HepG2 (cell line): ENCODE data around the gene WDR81. TPM values are rescaled to one million over a fixed set of nuclear protein-coding genes. Genes with fewer than 3 reads are reported as not detected.

Source experiments
- CREB1 ChIP-seq, 2 experiments: fragments of 450-650 bp in 1 of 2; IDR thresholded peaks; 2 replicates each; pipeline ENCODE4 v1.6.1; 2016 to 2017; ENCODE audit warnings: control low read depth in 1 of 2, mild to moderate bottlenecking in 1 of 2, missing compliant biosample characterization in 1 of 2, missing genetic modification characterization in 1 of 2
- HNRNPK ChIP-seq: fragments of 200-400 bp; formaldehyde crosslinking; IDR thresholded peaks from 2 replicates; pipeline ENCODE4 v1.6.1; 2018; ENCODE audit warnings: low read length, low read depth, moderate library complexity, mild to moderate bottlenecking; ENCODE audit not compliant: poor library complexity, severe bottlenecking
- HNRNPL ChIP-seq: fragments of 200-400 bp; formaldehyde crosslinking; IDR thresholded peaks from 2 replicates; pipeline ENCODE4 v1.6.1; 2017; ENCODE audit warnings: mild to moderate bottlenecking, low read depth, low read length
- JUNB ChIP-seq: sonication (generic); formaldehyde crosslinking; IDR thresholded peaks from 2 replicates; pipeline ENCODE4 v1.8.0; 2022; ENCODE audit warnings: missing genetic modification reagents, mild to moderate bottlenecking, borderline replicate concordance
- LCORL ChIP-seq, 2 experiments: fragments of 450-650 bp in 1 of 2; sonication (generic) in 1 of 2; formaldehyde crosslinking in 1 of 2; IDR thresholded peaks; 2 replicates each; pipeline versions ENCODE4 v1.5.0 to v1.6.1; 2017 to 2020; ENCODE audit warnings: antibody characterized with exemption in 1 of 2, missing genetic modification reagents in 1 of 2
- MATR3 ChIP-seq: sonication (generic); formaldehyde crosslinking; IDR thresholded peaks from 2 replicates; pipeline ENCODE4 v1.4.0; 2020; ENCODE audit warnings: missing genetic modification reagents
- MTF1 ChIP-seq: sonication (generic); formaldehyde crosslinking; IDR thresholded peaks from 2 replicates; pipeline ENCODE4 v1.5.0; 2020; ENCODE audit warnings: missing genetic modification reagents
- NR3C1 ChIP-seq: sonication (generic); formaldehyde crosslinking; IDR thresholded peaks from 2 replicates; pipeline ENCODE4 v1.4.0; 2020; ENCODE audit warnings: missing genetic modification reagents
- SNAPC2 ChIP-seq: sonication (generic); formaldehyde crosslinking; IDR thresholded peaks from 2 replicates; pipeline ENCODE4 v1.8.1; 2022; ENCODE audit warnings: mild to moderate bottlenecking, missing genetic modification reagents
- STAT5B ChIP-seq: sonication (generic); formaldehyde crosslinking; IDR thresholded peaks from 2 replicates; pipeline ENCODE4 v1.4.0; 2020; ENCODE audit warnings: missing genetic modification reagents
- TAF15 ChIP-seq: fragments of 200-400 bp; formaldehyde crosslinking; IDR thresholded peaks from one replicate; pipeline ENCODE4 v1.6.1; 2018; ENCODE audit warnings: mild to moderate bottlenecking, low read depth, low read length; ENCODE audit not compliant: poor library complexity, severe bottlenecking
- TRIM24 ChIP-seq: sonication (generic); formaldehyde crosslinking; IDR thresholded peaks from 2 replicates; pipeline ENCODE4 v1.8.0; 2022; ENCODE audit warnings: mild to moderate bottlenecking, missing genetic modification reagents
- ZNF460 ChIP-seq: sonication (generic); formaldehyde crosslinking; IDR thresholded peaks from 2 replicates; pipeline ENCODE4 v1.5.1; 2020; ENCODE audit warnings: missing genetic modification reagents, mild to moderate bottlenecking, borderline replicate concordance
- ZNF484 ChIP-seq: sonication (generic); formaldehyde crosslinking; IDR thresholded peaks from 2 replicates; pipeline ENCODE4 v1.5.1; 2020; ENCODE audit warnings: mild to moderate bottlenecking, low read depth, missing genetic modification reagents, borderline replicate concordance
- ZNF550 ChIP-seq: sonication (generic); formaldehyde crosslinking; IDR thresholded peaks from 2 replicates; pipeline ENCODE4 v1.4.0; 2020; ENCODE audit warnings: mild to moderate bottlenecking, missing genetic modification reagents, borderline replicate concordance
- ZNF562 ChIP-seq: sonication (generic); formaldehyde crosslinking; IDR thresholded peaks from 2 replicates; pipeline ENCODE4 v1.8.0; 2022; ENCODE audit warnings: missing genetic modification reagents, borderline replicate concordance
- ZNF598 ChIP-seq: sonication (generic); formaldehyde crosslinking; IDR thresholded peaks from 2 replicates; pipeline ENCODE4 v1.5.1; 2020; ENCODE audit warnings: mild to moderate bottlenecking, missing genetic modification reagents, borderline replicate concordance
- polyA plus RNA-seq, 8 experiments: library from polyadenylated mRNA; depleted of rRNA in 3 of 8; stranded (reverse) in 7 of 8; unstranded in 1 of 8; fragments of >200 nt; fragmentation: Illumina TruSeq in 4 of 8; extraction: Trizol in 4 of 8; gene quantifications; 2 replicates each; pipeline versions ENCODE4 v1.2.1 to v1.2.3, GENCODE V29; 2011 to 2016; ENCODE audit warnings: low read depth in 4 of 8, missing spikeins in 1 of 8, mixed read lengths in 1 of 8; ENCODE audit not compliant: insufficient read depth in 1 of 8
- total RNA-seq, 5 experiments: library from RNA; depleted of rRNA; stranded (reverse); fragments of >200 nt; fragmentation: Illumina TruSeq; extraction: Trizol; gene quantifications; 2 replicates each; pipeline ENCODE4 v1.2.3, GENCODE V29; 2016; ENCODE audit warnings: low read depth in 1 of 5
- TF ChIP-seq, protein P1 (sequence below): IDR thresholded peaks from 2 replicates; pipeline ENCODE4 v1.6.1; 2016
- TF ChIP-seq, protein P2 (sequence below): sonication (generic); formaldehyde crosslinking; IDR thresholded peaks from 2 replicates; pipeline ENCODE4 v1.5.0; 2020; ENCODE audit warnings: missing genetic modification reagents
- TF ChIP-seq, protein P3 (sequence below): IDR thresholded peaks from 2 replicates; pipeline ENCODE4 v1.6.1; 2016; ENCODE audit warnings: missing compliant biosample characterization, missing genetic modification reagents, borderline replicate concordance
- TF ChIP-seq, protein P4 (sequence below), 2 experiments: sonication (generic) in 1 of 2; formaldehyde crosslinking in 1 of 2; IDR thresholded peaks; 2 replicates each; pipeline versions ENCODE4 v1.4.0 to v1.6.1; 2016 to 2020; ENCODE audit warnings: borderline replicate concordance in 1 of 2, low read depth in 1 of 2, mild to moderate bottlenecking in 1 of 2, missing genetic modification reagents in 1 of 2

The WDR81 gene
- total and polyA plus RNA-seq, 2 of the 13 experiments (the other 11 are each of a cell fraction or from before 2014, with no cell fraction given) = 9.1 to 16.7 TPM

DNA sequence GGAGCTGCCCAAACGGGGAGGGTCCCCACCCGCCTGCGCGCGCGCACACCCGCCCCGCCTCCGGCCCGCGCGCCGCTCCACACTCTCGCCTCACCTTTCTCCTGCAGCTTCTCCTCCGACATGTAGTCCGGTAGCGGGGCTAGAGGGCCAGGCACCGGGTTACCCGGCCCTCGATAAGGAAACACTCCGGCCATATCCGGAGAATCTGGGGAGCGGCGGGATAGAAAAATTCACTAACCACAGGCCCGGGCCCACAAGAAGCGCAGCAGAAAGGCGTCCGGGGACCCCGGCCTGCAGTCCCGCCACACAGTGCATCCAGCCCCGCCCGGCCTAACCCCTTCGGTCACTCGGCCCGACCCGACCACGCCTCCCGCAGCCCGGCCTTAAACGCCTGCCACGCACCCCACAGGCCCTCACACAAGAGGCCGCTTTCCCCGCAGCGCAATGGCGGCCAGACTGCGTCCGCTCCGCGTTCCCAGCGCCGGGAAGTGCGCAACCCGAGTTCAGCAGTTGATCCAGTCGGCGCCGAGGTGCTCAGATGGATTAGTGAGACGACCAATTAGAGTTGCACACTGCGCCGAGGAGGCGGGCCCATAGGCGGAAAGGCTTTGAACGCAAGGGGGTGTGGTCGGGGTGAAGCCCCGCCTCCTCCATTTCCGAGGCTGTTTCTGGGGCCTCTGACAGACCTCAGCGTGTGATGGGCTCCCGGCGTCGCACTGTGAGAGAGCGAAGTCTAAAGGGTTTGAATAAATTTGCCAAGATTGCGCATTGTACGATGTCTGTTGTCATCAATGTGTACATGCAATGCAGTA, 39.9 kb upstream of the WDR81 start, which contains the start of gene PRPF8 (continued):
- no peak for TF ChIP-seq ZNF550 (CRISPR knock-in tag)
- no peak for TF ChIP-seq MTF1 (CRISPR knock-in tag)
- no peak for TF ChIP-seq ZNF484 (CRISPR knock-in tag)
- TF ChIP-seq HNRNPK = peak; percentile 12
- TF ChIP-seq, protein P1, sequence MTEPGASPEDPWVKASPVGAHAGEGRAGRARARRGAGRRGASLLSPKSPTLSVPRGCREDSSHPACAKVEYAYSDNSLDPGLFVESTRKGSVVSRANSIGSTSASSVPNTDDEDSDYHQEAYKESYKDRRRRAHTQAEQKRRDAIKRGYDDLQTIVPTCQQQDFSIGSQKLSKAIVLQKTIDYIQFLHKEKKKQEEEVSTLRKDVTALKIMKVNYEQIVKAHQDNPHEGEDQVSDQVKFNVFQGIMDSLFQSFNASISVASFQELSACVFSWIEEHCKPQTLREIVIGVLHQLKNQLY (CRISPR knock-in tag) = no peak
- no peak for TF ChIP-seq SNAPC2 (CRISPR knock-in tag)
- no peak for TF ChIP-seq LCORL (IDR thresholded peaks at IDR 0.05)
- peak; percentile 63 for TF ChIP-seq LCORL (CRISPR knock-in tag; IDR thresholded peaks at IDR 0.05)
- no peak for TF ChIP-seq MATR3
- TF ChIP-seq STAT5B (CRISPR knock-in tag) = no peak
- no peak for TF ChIP-seq ZNF598 (CRISPR knock-in tag)
- TF ChIP-seq, protein P2, sequence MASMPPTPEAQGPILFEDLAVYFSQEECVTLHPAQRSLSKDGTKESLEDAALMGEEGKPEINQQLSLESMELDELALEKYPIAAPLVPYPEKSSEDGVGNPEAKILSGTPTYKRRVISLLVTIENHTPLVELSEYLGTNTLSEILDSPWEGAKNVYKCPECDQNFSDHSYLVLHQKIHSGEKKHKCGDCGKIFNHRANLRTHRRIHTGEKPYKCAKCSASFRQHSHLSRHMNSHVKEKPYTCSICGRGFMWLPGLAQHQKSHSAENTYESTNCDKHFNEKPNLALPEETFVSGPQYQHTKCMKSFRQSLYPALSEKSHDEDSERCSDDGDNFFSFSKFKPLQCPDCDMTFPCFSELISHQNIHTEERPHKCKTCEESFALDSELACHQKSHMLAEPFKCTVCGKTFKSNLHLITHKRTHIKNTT (CRISPR knock-in tag) = no peak
- TF ChIP-seq, protein P3, sequence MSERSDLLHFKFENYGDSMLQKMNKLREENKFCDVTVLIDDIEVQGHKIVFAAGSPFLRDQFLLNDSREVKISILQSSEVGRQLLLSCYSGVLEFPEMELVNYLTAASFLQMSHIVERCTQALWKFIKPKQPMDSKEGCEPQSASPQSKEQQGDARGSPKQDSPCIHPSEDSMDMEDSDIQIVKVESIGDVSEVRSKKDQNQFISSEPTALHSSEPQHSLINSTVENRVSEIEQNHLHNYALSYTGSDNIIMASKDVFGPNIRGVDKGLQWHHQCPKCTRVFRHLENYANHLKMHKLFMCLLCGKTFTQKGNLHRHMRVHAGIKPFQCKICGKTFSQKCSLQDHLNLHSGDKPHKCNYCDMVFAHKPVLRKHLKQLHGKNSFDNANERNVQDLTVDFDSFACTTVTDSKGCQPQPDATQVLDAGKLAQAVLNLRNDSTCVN (CRISPR knock-in tag) = peak; percentile 57; the same call in 1 of the 2 replicates
- 0 out of 2 replicates have a peak, but pooled peaks have one; percentile 3 for TF ChIP-seq ZNF460 (CRISPR knock-in tag)
- TF ChIP-seq JUNB = no peak
- TF ChIP-seq TAF15 = no peak
- no peak for TF ChIP-seq TRIM24
- peak; percentile 73 for TF ChIP-seq CREB1 (IDR thresholded peaks at IDR 0.05)
- TF ChIP-seq CREB1 (CRISPR knock-in tag; IDR thresholded peaks at IDR 0.05) = peak; percentile 89
- no peak for TF ChIP-seq NR3C1 (CRISPR knock-in tag)
- no peak for TF ChIP-seq ZNF562 (CRISPR knock-in tag)
- 0 out of 2 replicates have a peak, but pooled peaks have one; percentile 47 for TF ChIP-seq HNRNPL
- TF ChIP-seq, protein P4, sequence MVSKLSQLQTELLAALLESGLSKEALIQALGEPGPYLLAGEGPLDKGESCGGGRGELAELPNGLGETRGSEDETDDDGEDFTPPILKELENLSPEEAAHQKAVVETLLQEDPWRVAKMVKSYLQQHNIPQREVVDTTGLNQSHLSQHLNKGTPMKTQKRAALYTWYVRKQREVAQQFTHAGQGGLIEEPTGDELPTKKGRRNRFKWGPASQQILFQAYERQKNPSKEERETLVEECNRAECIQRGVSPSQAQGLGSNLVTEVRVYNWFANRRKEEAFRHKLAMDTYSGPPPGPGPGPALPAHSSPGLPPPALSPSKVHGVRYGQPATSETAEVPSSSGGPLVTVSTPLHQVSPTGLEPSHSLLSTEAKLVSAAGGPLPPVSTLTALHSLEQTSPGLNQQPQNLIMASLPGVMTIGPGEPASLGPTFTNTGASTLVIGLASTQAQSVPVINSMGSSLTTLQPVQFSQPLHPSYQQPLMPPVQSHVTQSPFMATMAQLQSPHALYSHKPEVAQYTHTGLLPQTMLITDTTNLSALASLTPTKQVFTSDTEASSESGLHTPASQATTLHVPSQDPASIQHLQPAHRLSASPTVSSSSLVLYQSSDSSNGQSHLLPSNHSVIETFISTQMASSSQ (IDR thresholded peaks at IDR 0.05; ENCODE audit: low read depth) = no peak
- TF ChIP-seq, protein P4 (CRISPR knock-in tag; IDR thresholded peaks at IDR 0.05; ENCODE audit: borderline replicate concordance) = no peak
